ENCODE data around the gene FCN1.

Gene FCN1

DNA sequence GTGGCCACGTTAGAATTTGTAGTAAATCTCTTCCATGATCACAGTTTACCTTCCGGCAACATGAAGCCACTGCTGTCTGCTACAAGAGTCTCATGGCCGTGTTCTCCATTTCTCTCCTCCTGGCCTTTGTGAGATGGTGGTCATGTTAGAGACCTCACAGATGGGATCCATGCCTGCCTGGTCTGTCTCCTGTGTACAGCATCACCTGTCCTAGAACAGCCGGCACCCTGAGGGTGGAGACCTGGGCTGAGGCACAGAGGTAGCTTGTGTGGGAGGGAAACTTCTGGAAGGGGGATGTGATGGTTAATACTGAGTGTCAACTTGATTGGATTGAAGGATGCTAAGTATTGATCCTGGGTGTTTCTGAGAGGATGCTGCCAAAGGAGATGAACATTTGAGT, 40.2 kb downstream of the FCN1 start:
- H3K4me3 ChIP-seq (ENCODE audit: low read depth, low read length): no peak overlapping the region
- H3K36me3 ChIP-seq (ENCODE audit: control insufficient read depth, insufficient read depth, low read length): no peaks in the 10 kb centered on the region
- no peaks in the 10 kb centered on the region for H3K27me3 ChIP-seq (ENCODE audit: control insufficient read depth, insufficient read depth, low read length)
- H3K9me3 ChIP-seq (ENCODE audit: control insufficient read depth, insufficient read depth, low read depth, low read length): no peaks in the 10 kb centered on the region
- no peak overlapping the region for H3K9ac ChIP-seq (ENCODE audit: low read length)
- H3K27ac ChIP-seq (ENCODE audit: low read depth, low read length): no peak overlapping the region
- no peaks in the 10 kb centered on the region for H3K4me1 ChIP-seq (ENCODE audit: control insufficient read depth, insufficient read depth, low read length)

DNA sequence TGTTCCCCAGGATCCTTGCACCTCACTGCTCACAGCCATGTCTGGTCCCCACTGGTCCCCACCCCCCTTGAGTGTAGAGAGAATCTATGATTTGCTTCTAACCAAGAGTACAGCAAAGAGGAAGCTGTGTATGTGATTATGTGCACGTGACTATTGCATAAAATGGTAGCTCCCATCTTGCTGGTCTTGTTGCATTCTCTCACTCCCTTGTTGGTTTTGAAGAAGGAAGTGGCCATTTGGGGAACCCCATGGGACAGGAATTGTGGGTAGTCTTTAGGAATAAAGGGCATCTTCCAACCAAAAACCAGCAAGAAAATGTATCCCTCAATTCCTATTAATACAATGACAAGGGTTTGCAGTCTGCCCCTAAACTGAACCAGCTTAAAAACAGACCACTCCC, 42.3 kb downstream of the FCN1 start:
- no peak overlapping the region for H3K9ac ChIP-seq (ENCODE audit: low read length)
- H3K4me3 ChIP-seq (ENCODE audit: low read depth, low read length): no peak overlapping the region
- H3K4me1 ChIP-seq (ENCODE audit: control insufficient read depth, insufficient read depth, low read length): no peaks in the 10 kb centered on the region
- no peaks in the 10 kb centered on the region for H3K27me3 ChIP-seq (ENCODE audit: control insufficient read depth, insufficient read depth, low read length)
- H3K36me3 ChIP-seq (ENCODE audit: control insufficient read depth, insufficient read depth, low read length): no peaks in the 10 kb centered on the region
- no peaks in the 10 kb centered on the region for H3K9me3 ChIP-seq (ENCODE audit: control insufficient read depth, insufficient read depth, low read depth, low read length)
- H3K27ac ChIP-seq (ENCODE audit: low read depth, low read length): no peak overlapping the region

DNA sequence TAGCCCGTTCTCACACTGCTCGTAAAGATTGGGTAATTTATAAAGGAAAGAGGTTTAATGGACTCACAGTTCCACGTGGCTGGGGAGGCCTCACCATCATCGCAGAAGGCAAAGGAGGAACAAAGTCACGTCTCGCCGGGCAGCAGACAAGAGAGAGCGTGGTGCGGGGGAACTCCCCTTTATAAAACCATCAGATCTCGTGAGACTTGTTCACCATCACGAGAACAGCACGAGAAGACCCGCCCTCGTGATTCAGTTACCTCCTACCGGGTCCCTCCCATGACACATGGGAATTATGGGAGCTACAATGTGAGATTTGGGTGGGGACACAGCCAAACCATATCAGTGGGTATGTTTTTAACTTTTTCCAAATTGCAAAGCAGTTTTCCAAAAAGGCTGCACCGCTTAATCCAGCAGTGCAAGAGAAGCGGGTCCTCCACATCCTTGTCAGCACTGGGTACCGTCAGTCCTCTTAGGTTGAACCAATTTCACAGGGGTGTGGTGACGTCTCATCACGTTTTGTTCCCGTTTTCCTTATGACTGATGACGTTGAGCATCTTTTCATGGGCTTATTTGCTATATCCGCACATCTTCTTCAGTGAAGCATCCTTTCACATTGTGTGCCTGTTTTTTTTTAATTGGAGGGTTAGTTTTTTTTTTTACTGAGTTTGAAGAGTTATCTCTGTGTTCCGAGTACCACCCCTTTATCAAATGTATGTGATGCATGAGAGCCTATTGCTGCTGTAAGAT, 45.1 kb downstream of the FCN1 start:
- Histone ChIP-seq H3K27me3 (ENCODE audit: control insufficient read depth, insufficient read depth, low read length) (no peaks in the 10 kb centered on the region), H3K9ac (ENCODE audit: low read length) (no peak overlapping the region), H3K4me3 (ENCODE audit: low read depth, low read length) (no peak overlapping the region)

DNA sequence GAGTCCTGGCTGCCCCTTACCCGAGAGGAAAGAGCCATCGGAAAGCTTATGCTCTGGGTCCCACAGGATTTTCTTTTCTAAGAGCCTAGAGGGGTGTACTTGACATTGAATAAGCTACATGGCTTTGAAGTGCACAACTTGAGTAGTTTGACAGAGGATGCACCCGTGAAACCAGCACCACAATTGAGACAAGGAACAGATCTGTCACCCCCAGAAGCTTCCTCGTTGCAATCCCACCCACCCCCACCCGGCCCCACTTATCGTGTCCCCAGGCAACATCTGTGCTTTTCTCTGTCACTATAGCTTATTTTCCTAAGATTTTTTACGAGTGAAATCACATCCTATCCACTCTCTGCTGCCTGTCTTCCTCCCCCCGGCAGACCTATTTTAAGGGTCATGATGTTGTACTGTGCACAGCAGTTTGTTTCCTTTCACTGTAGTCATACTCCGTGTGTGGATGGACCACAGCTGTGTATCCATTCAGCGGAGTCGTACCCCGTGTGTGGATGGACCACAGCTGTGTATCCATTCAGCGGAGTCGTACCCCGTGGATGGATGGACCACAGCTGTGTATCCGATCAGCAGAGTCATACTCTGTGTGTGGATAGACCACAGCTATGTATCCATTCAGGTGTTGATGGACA, 45.9 kb downstream of the FCN1 start:
- Histone ChIP-seq H3K4me3 (ENCODE audit: low read depth, low read length) (no peak overlapping the region), H3K27me3 (ENCODE audit: control insufficient read depth, insufficient read depth, low read length) (no peaks in the 10 kb centered on the region), H3K9me3 (ENCODE audit: control insufficient read depth, insufficient read depth, low read depth, low read length) (no peaks in the 10 kb centered on the region), H3K9ac (ENCODE audit: low read length) (no peak overlapping the region), H3K27ac (ENCODE audit: low read depth, low read length) (no peak overlapping the region), H3K4me1 (ENCODE audit: control insufficient read depth, insufficient read depth, low read length) (no peaks in the 10 kb centered on the region), H3K36me3 (ENCODE audit: control insufficient read depth, insufficient read depth, low read length) (no peaks in the 10 kb centered on the region)

More for the DNA sequence above, 45.1 kb downstream of the FCN1 start:
- H3K27ac ChIP-seq (ENCODE audit: low read depth, low read length): no peak overlapping the region
- H3K4me1 ChIP-seq (ENCODE audit: control insufficient read depth, insufficient read depth, low read length): no peaks in the 10 kb centered on the region
- no peaks in the 10 kb centered on the region for H3K9me3 ChIP-seq (ENCODE audit: control insufficient read depth, insufficient read depth, low read depth, low read length)
- H3K36me3 ChIP-seq (ENCODE audit: control insufficient read depth, insufficient read depth, low read length): no peaks in the 10 kb centered on the region

DNA sequence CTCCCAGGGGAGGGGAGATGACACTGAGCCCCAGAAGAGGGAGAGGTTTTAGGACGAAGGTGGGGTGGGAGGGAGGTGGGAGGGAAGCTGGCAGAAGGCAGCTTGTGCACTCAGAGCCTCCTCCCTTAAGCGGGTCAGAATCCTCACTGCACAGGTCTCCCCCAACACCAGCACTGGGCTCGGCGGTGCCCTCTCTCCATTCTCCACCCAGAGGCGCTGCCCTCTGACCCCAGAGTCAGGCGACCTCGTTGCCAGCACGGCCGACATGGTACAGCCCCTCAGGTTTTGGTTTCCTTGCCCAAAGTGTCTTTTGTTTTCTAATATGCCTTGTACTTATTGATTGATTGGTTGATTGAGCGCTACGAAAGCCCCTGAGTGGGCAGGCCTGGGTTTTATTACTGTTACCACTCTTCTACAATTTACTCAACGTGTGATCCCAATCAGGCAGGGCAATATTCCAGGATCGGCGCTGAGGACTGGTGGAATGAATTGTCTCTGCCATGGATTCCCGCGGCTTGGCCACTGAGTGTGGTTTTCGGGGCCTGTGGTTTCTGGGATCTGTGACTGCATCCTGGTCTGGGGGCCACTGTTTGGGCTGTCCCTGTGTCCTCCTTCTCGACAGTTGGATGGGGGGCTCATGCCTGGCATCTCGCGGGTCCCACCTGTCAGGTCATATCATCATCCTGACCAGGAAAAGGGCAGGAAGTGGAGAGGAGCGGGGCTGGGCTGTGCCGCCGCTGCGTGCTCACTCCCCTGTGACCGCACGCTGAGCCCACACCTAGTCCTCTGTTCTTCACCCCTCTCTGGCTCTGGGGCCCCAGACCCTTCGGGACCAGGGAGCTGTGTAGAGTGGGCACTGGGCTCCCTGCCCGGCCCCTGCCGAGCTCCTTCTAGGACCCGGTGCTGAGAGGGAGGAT, 46.7 kb downstream of the FCN1 start:
- H3K4me3 ChIP-seq (ENCODE audit: low read depth, low read length): no peak overlapping the region
- H3K9ac ChIP-seq (ENCODE audit: low read length): no peak overlapping the region
- no peak overlapping the region for H3K27ac ChIP-seq (ENCODE audit: low read depth, low read length)
- H3K9me3 ChIP-seq (ENCODE audit: control insufficient read depth, insufficient read depth, low read depth, low read length): no peaks in the 10 kb centered on the region
- no peaks in the 10 kb centered on the region for H3K4me1 ChIP-seq (ENCODE audit: control insufficient read depth, insufficient read depth, low read length)
- no peaks in the 10 kb centered on the region for H3K27me3 ChIP-seq (ENCODE audit: control insufficient read depth, insufficient read depth, low read length)
- no peaks in the 10 kb centered on the region for H3K36me3 ChIP-seq (ENCODE audit: control insufficient read depth, insufficient read depth, low read length)

DNA sequence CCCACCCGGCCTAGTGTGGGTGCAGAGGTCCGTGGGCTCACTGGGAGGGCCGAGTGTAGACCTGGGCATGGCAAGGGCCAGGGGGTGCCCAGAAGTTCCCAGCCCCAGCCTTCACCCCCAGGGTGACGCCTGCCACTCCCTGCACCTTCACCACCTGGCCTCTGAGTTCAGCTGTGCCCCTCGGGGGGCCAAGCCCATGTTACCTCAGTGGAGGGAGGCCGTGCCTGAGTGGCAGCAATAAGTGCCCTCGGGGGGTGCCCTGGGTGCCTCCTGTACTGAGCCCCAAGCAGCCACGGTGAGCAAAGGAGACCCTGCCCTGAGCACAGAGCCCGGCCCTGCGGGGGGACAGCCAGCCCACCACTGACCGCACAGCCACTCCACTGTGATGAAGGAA, 47.4 kb downstream of the FCN1 start:
- H3K4me1 ChIP-seq (ENCODE audit: control insufficient read depth, insufficient read depth, low read length): no peaks in the 10 kb centered on the region
- no peak overlapping the region for H3K9ac ChIP-seq (ENCODE audit: low read length)
- no peak overlapping the region for H3K27ac ChIP-seq (ENCODE audit: low read depth, low read length)
- no peak overlapping the region for H3K4me3 ChIP-seq (ENCODE audit: low read depth, low read length)
- H3K36me3 ChIP-seq (ENCODE audit: control insufficient read depth, insufficient read depth, low read length): no peaks in the 10 kb centered on the region
- no peaks in the 10 kb centered on the region for H3K9me3 ChIP-seq (ENCODE audit: control insufficient read depth, insufficient read depth, low read depth, low read length)
- no peaks in the 10 kb centered on the region for H3K27me3 ChIP-seq (ENCODE audit: control insufficient read depth, insufficient read depth, low read length)

DNA sequence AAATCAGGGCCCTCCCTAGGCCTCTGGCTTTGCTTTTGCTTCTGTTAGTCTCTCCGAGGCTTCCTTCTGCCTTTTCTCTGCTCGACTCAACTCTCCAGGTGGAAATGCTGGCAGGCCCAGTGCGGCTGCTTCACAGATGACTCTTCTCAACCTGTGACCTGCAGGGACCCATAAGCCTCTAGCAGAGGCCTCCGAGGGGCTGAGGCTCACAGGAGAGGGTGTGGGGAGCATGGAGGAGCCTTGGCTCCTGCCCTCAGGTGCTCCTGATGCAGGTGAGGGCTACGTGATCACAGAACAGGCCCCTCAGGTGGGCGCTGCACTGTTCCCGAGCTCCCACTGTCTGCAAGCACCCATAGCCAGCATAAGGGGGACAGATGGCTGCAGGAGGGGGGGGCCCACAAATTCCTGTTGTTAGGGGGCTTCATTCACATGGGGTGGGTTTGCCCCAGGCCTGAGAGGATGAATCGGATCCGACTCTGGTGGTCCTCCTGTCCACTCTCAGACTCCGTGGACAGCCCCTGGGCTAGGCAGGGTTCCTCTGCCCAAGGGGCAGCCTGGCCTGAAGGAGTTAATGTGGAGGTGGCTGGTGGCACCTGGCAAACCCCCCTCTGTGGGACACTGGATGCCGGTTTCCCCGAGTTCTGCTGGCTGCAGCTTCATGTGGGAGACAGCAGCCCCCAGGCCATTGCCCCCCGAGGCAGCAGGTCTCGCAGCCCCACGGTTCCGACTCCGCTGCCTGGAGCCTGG, 48.0 kb downstream of the FCN1 start:
- Histone ChIP-seq H3K27ac (ENCODE audit: low read depth, low read length) (no peak overlapping the region), H3K36me3 (ENCODE audit: control insufficient read depth, insufficient read depth, low read length) (no peaks in the 10 kb centered on the region), H3K9me3 (ENCODE audit: control insufficient read depth, insufficient read depth, low read depth, low read length) (no peaks in the 10 kb centered on the region), H3K9ac (ENCODE audit: low read length) (no peak overlapping the region), H3K4me1 (ENCODE audit: control insufficient read depth, insufficient read depth, low read length) (no peaks in the 10 kb centered on the region), H3K27me3 (ENCODE audit: control insufficient read depth, insufficient read depth, low read length) (no peaks in the 10 kb centered on the region), H3K4me3 (ENCODE audit: low read depth, low read length) (no peak overlapping the region)

DNA sequence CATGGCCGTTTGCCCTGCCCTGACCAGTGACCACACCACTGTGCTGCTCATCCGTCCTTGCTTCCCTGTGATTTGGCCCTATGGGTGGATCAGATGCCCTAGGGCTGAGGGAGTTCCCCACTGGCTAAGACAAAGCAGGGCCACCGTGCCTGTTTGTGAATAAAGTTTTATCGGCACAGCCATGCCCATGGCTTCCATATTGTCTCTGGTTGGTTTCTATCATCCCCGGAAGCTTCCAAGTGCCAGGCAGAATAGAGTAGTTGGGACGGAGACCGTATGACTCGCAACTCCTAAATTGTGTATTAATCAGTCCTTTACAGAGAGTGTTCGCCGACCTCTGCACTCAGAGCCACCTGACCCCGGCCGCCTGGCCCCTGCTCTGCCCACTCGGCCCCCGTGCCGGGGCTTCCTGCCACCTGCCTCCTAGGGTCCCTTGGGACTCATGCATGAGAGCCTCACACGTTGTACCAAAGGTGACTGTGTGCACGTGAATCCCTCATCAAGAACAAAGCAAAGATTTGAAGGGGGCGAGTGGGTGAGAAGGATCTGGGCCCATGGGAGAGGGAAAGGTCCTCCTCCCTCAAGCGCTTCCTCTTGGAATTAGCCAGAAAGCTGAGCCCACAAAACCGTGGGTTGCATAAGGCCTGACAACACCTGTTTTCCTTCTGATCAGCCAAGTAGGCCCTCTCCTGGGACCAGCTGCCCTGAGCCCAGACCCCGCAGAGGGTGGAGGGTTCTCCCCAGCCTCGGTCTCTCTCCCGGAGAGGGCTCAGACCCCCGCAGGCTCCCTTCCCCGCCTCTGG, 48.8 kb downstream of the FCN1 start:
- no peaks in the 10 kb centered on the region for H3K4me1 ChIP-seq (ENCODE audit: control insufficient read depth, insufficient read depth, low read length)
- no peaks in the 10 kb centered on the region for H3K9me3 ChIP-seq (ENCODE audit: control insufficient read depth, insufficient read depth, low read depth, low read length)
- H3K27me3 ChIP-seq (ENCODE audit: control insufficient read depth, insufficient read depth, low read length): no peaks in the 10 kb centered on the region
- H3K27ac ChIP-seq (ENCODE audit: low read depth, low read length): no peak overlapping the region
- no peaks in the 10 kb centered on the region for H3K36me3 ChIP-seq (ENCODE audit: control insufficient read depth, insufficient read depth, low read length)
- no peak overlapping the region for H3K9ac ChIP-seq (ENCODE audit: low read length)
- no peak overlapping the region for H3K4me3 ChIP-seq (ENCODE audit: low read depth, low read length)

DNA sequence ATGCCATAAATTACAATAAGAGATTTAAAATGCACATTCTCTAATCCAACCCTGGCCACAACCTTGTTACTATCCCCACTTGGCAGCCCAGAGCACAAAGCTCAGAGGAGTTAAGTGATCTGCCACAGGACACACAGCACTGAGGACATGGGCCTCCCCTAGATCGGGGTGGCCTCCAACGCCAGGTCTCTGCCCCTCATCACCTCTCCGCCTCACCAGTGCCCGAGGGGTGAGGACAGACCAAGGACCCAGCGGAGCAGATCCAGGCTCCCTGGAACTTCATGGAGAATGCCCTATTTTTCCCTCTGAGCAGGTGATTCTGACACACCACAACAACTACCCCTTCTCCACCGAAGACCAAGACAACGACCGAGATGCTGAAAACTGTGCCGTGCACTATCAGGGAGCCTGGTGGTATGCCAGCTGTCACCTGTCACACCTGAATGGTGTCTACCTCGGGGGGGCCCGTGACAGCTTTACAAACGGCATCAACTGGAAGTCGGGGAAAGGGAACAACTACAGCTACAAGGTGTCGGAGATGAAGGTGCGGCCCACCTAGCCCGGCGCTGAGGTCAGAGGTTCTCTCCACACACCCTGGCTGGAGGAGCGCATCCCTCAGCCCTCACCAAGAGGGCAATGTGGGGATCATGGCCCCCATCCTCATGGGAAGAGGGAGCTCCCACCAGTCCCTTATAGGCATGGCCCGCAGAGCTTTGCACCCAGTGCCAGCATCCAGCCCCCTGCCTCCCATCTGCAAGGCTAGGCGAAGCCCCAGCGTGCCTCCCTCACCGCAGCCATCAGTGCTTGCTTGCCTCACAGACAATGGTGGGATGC, 49.6 kb downstream of the FCN1 start:
- Histone ChIP-seq H3K4me1 (ENCODE audit: control insufficient read depth, insufficient read depth, low read length) (no peaks in the 10 kb centered on the region), H3K9ac (ENCODE audit: low read length) (no peak overlapping the region), H3K9me3 (ENCODE audit: control insufficient read depth, insufficient read depth, low read depth, low read length) (no peaks in the 10 kb centered on the region), H3K27ac (ENCODE audit: low read depth, low read length) (no peak overlapping the region), H3K36me3 (ENCODE audit: control insufficient read depth, insufficient read depth, low read length) (no peaks in the 10 kb centered on the region), H3K4me3 (ENCODE audit: low read depth, low read length) (no peak overlapping the region), H3K27me3 (ENCODE audit: control insufficient read depth, insufficient read depth, low read length) (no peaks in the 10 kb centered on the region)
